ENCODE data around the gene PDHX.

DNA sequence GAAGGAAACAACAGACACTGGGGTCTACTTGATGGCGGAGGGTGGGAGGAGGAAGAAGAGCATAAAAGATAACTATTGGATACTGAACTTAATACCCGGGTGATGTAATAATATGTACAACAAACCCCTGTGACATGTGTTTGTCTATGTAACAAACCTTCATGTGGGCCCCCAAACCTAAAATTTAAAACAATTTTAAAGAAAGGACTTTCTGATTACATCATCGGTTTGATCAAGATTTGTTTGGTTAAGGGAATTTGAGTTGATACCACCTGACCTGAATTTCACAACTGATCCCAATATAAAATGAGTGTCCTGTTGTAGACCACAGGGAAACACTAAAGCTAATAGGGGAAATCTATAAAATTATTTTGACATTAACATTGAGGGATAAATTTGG is 34.5 kb upstream of the PDHX start:
- TF ChIP-seq EP300 (IDR thresholded peaks at IDR 0.05), result no peak
- TF ChIP-seq POLR2A (IDR thresholded peaks at IDR 0.05), result no peak

Data from gastroesophageal sphincter (tissue), 2 donors.